Erythroblast (primary cell): ENCODE results near the gene MEFV.

ENCODE experiments used
- GATA1 ChIP-seq: IDR thresholded peaks from 2 replicates; pipeline ENCODE4 v1.6.1; 2011; ENCODE audit warnings: low read depth, mild to moderate bottlenecking, control low read depth, low read length, moderate library complexity
- POLR2A ChIP-seq: IDR thresholded peaks from 2 replicates; pipeline ENCODE4 v1.6.1; 2011; ENCODE audit warnings: mild to moderate bottlenecking, low read length

DNA sequence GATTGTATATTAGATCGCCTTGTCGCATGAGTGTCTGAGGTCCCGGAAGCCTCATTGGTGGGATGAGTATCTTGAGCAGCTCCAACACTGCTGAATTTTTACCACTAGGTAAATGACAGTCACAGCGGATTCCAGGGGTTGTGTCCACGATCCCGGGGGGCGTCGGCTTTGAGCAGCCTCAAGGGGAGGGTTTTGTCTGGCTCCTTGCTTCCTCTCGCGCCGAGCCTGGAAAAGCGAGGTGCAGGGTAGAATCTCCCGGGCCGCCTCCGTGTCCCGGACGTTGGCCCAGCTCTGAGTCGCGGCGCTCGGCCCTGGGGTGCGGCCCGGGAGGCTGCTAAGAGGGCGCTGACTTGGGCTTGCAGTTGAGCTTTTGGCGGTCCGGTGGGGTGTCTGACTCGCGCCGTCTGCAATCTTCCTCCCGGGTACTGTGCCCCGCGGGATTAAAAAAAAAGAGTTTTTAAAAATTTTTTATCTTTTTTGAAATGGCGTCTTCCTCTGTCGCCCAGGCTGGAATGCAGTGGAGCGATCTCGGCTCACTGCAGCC is 63.9 kb downstream of the MEFV start:
- TF ChIP-seq POLR2A = no peak
- no peak for TF ChIP-seq GATA1
